HG03457 (cell line): Measurements from ENCODE around the gene P2RX4.
"Not testable (repeated sequence)": the region's sequence is repeated elsewhere in the genome, so short reads cannot be mapped to it uniquely, and the experiment has no call there.

Experiments used
- ATAC-seq: cut with Tn5 transposase; IDR thresholded peaks from one replicate; pipeline ENCODE4 v1.9.1; 2021; ENCODE audit warnings: moderate number of reproducible peaks; ENCODE audit not compliant: unreplicated experiment

P2RX4 gene

DNA sequence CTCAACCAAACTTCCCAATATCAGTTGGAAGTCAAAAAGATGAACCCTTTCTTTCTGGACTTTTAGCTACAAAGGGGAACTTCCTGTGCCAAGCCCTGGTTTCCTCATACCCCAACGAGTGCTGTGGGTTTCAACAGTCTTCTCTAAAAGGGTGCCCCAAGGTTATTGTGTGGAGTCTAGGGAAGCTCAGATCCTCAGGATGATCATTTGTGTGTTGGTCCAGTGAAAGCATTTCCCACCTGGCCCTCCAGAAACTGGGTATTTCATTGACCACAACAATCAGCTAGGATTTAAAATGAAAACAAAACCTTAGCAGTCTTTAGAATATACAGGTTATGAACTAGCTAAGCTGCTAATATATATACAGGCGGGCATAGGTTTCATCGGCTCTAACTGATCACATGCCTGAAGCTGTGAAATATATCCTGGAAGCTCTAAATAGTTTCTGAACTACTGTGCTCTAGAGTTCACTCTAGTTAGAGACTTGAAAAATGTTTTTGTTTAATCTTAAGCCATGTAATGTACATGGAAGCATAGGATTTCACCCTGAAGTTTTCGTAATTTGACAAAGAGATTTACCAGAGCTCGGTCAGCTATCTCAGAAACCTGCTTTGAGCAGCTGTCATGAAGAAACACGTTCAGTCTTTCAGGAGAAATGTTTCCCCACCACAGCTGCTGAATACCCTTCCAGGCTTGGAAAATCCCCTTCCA, 29.6 kb downstream of the P2RX4 start:
- no peak for ATAC-seq

GRCh38 chr12:121240062-121240420, 30.1 kb downstream of the P2RX4 start:
- no peak for ATAC-seq

- no peak for ATAC-seq
Observed at GRCh38 chr12:121240484-121241101, 30.7 kb downstream of the P2RX4 start.

GRCh38 chr12:121241156-121241970, 31.4 kb downstream of the P2RX4 start:
- no peak for ATAC-seq

DNA sequence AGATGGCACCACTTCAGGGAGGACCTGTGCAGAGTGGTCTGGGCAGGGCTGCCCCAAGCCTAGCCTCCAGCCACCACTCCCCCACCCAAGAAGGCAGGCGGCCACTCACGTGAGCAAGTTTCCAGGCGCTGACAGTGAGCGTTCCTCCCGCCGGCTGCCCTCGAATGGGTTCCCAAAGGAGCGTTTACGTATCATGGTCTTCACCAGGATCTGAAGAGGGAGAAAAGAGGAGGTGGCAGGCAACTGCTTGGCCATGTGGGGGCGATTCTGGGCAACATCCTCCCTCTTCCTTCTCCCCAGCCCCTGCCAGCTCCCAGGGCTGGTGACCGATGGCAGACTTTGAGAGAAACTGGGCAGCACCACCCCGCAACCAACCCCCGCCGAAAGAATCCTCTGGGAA, 35.1 kb downstream of the P2RX4 start:
- no peak for ATAC-seq

DNA sequence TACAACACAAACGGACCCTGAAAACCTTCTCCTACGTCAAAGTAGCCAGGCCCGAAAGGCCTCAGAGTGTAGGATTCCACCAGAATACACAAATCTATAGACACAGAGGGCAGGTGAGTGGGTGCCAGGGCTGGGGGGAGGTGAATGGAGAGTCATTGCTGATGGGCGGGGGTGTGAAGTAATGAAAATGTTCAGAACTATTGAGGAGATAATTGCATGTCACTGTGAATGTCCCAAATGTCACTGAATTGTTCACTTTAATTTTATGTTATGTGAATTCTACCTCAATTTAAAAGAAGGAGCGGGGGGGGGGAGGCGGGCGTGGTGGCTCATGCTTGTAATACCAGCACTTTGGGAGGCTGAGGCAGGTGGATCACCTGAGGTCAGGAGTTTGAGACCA, 36.0 kb downstream of the P2RX4 start:
- ATAC-seq: no peak

DNA sequence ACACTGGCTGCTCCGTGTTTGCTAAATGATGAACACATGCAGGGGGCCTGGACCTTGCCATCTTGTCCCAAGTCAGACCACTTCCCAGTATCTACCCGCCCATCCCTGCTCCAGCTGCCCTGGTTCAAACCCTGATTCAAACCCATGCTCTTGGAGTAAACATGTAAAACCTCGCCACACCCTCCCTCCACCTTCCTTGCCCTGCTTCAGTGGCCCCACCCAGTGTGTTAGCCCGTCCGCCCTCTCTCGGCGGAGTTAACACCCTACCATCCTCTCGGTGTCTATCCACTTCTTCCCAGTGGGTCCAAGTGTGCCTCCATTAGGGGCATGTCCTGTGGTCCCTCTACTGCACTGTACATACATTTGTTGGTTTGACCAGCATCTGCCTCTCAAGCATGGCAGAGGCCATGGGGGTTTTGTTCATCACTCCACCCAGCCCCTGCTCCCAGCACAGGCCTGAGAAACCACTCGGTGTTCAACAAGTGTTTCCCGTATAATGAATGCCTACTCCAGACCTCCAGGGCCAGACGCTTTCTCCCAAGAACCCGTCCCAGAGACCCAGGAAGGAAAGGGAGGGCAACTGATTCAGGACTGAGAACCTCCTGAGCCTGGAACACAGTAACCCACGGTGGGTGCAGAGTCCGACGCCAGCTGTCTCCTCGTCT, 37.1 kb downstream of the P2RX4 start:
- no peak for ATAC-seq

DNA sequence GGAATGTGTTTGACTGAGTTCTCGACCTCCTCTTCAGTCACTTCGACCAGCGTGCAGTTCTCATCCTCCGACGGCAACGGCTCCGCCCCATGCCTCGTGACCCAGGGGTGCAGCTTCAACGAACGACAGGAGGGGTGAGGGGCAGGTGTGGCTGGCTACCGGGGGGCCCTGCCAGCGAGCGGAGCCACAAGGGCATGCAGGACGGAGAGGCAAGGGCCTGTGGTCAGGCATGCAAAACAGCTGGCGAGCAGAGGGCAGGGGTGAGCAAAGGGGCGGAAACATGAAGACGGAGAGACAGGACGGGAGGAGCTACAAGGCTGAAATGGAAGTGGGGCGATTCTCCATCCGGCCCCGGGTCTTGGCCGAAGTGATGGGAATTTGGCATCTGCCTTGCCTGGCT, 38.7 kb downstream of the P2RX4 start:
- ATAC-seq: no peak

- no peak for ATAC-seq
Observed at GRCh38 chr12:121250359-121250758, 40.4 kb downstream of the P2RX4 start.

- no peak for ATAC-seq
Observed at GRCh38 chr12:121251838-121252237, 41.9 kb downstream of the P2RX4 start.

- no peak for ATAC-seq
Observed at GRCh38 chr12:121252712-121253345, 42.9 kb downstream of the P2RX4 start.

DNA sequence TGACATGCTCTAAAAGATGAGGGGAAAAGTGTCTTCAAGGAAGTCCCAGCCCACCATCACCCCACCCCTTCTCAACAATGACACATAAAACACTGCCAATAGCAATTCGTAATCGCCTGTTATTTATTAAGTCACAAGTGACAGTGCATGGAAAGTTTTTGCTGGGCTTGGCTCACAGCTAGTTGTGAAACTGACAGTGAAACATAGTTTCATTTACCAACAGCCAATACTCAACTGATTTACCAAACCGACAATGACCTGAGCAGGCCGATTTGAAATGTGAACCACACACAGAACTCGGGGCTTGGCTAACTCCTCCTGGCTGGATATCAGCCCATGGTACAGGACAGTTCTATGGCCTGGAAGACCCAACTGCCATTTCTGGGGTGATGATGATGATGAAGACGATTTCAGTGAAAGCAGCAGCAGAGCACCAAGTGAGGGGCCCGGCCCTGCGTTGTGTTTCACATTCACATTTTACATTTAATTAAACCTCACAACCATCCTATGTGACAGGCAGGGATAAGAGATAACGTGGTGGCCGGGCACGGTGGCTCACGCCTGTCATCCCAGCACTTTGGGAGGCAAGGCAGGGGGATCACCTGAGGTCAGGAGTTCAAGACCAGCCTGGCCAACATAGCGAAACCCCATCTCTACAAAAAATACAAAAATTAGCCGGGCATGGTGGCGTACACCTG, 43.9 kb downstream of the P2RX4 start:
- no peak for ATAC-seq

DNA sequence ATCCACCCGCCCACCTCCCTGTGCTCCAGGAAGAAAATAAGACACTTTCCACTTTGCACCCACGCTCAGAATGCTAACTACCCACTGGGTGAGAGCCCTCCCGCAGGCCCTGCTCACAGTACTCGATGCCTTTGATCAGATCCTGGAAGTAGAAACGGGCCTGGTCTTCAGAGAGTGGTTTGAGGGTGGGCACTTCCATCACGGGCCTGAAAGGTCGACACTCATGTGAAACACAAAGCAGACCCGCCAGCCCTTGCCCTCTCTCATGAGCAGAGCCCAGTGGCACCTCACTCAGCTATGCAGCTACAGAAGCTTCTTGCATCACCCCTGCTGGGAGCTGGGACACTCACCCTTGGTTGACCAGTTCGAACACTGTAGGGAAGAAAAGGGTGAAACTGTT, 45.5 kb downstream of the P2RX4 start:
- ATAC-seq: no peak

DNA sequence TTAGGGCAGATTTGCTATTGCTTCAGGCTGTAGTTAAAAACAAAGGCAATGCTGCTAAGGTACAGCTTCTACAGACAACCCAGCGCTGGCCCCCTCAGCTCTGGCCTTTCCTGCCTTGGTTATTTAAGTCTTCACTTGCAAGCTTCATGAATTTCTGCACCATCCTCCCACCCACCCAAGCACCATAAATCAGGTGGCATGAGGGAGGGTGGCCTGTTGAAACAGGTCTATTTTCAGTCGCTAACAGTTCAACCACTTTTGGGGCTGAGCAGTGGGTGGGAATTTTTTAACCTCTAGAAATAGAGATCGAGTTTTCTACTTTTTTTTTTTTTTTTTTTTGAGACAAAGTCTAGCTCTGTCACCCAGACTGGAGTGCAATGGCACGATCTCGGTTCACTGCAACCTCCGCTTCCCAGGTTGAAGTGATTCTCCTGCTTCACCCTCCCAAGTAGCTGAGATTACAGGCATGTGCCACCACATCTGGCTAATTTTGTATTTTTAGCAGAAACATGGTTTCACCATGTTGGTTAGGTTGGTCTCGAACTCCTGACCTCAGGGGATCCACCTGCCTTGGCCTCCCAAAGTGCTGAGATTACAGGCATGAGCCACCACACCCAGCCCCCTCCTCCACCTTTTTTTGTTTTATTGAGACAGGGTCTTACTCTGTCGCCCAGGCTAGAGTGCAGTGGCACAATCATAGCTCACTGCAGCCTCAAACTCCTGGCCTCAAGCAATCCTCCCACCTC, 47.9 kb downstream of the P2RX4 start:
- not testable (repeated sequence) for ATAC-seq

GRCh38 chr12:121259074-121259473, 49.1 kb downstream of the P2RX4 start:
- no peak for ATAC-seq

DNA sequence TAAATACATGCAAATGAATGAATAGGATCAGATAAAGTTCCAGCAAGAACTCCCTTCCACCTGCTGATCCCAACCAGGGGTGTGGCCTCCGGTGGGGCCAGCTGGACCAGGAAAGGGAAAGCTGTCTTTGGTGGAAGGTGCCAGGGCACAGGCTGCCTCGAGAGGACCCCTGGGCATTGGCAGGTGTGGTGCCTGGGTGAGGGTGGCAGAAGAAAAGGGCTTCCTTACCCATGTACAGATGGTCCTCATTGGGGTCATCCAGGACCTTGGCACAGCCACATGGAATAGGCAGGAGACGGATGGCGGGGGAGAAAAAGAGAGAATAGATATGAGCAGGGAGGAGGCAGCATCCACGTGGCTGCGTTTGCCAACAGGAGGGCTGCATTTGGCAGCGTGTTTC, 50.2 kb downstream of the P2RX4 start:
- no peak for ATAC-seq

GRCh38 chr12:121261398-121261797, 51.5 kb downstream of the P2RX4 start:
- ATAC-seq: no peak

DNA sequence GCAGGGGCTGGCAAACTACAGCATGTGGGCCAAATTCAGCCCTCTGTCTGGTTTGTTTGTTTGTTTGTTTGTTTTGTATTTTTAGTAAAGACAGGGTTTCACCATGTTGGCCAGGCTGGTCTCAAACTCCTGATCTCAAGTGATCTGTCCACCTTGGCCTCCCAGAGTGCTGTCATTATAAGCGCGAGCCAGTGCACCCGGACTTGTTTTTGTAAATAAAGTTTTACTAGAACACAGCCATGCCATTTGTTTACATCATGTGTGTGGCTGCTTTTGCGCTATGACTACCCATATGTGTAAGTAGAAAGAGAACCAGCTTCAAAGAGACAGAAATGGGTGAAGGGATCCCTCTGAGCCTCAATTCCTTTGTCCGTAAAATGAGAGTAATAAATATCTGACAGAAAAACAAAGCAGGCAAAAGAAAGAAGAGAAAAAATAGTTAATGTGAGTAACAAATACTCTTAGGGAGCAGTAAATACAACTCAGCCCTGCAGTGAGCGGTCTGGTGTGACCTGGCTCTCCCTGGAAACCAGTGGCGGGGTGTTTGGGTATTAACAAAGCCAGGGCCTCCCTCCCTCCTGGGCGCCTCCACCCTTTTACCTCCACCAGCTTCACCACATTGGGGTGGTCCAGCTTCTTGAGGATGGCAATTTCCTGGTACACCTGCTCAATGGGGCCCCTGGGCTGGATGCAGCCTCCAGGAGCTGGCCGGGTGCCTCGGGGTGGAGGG, 53.4 kb downstream of the P2RX4 start:
- ATAC-seq: no peak

- ATAC-seq: no peak
Observed at GRCh38 chr12:121264135-121264534, 54.2 kb downstream of the P2RX4 start.
